ENCODE measurements around the gene ART3.

GRCh38 chr4:76156635-76157034 lies 82.1 kb downstream of the ART3 start:
- no peak for TF ChIP-seq CTCF (conservative IDR thresholded peaks at IDR 0.05; ENCODE audit: low read depth, low read length)
- TF ChIP-seq EZH2 (IDR thresholded peaks at IDR 0.05; ENCODE audit: borderline replicate concordance, low read depth, low read length, poor library complexity, severe bottlenecking), result no peak
